Right renal pelvis (tissue), 4 donors: ENCODE results near the gene CDK14. TPM values are rescaled to one million over a fixed set of nuclear protein-coding genes. Genes with fewer than 3 reads are reported as not detected.

Source experiments
- DNase-seq, 4 donors: peaks; one replicate each; pipeline ENCODE4 v3.0.0-alpha.2; 2013; ENCODE audit warnings: low read depth in 4 of 4, low spot score in 3 of 4, missing footprints in 1 of 4
- polyA plus RNA-seq, 4 donors: library from polyadenylated mRNA; unstranded; fragments of 120-200 nt; gene quantifications; one replicate each; pipeline ENCODE4 v1.2.1, GENCODE V29; 2013; ENCODE audit not compliant: insufficient read length in 4 of 4

CDK14 gene
- polyA plus RNA-seq, 4 donors, result 30.3 to 39.1 (median 37.5) TPM

GRCh38 chr7:90982228-90982627 is 386.1 kb downstream of the CDK14 start:
- no peak for DNase-seq

GRCh38 chr7:90984692-90985091 is 388.6 kb downstream of the CDK14 start:
- DNase-seq, result no peak

- no peak for DNase-seq
Measured at GRCh38 chr7:90988516-90988915, 392.4 kb downstream of the CDK14 start.

- no peak for DNase-seq
Measured at GRCh38 chr7:90988996-90989765, 393.1 kb downstream of the CDK14 start.

GRCh38 chr7:90994121-90994520 is 398.0 kb downstream of the CDK14 start:
- no peak for DNase-seq

GRCh38 chr7:90994601-90995000 is 398.5 kb downstream of the CDK14 start:
- DNase-seq, result no peak

GRCh38 chr7:90995996-90996395 is 399.9 kb downstream of the CDK14 start:
- no peak for DNase-seq

- peak in 1 of 4 donors; percentile 8 for DNase-seq
Measured at GRCh38 chr7:90999989-91000979, 404.2 kb downstream of the CDK14 start.

- no peak for DNase-seq
Measured at GRCh38 chr7:91005024-91005423, 408.9 kb downstream of the CDK14 start.

- no peak for DNase-seq
Measured at GRCh38 chr7:91005841-91006240, 409.7 kb downstream of the CDK14 start.

- no peak for DNase-seq
Measured at GRCh38 chr7:91007371-91007770, 411.2 kb downstream of the CDK14 start.

- DNase-seq, result no peak
Measured at GRCh38 chr7:91013078-91013477, 417.0 kb downstream of the CDK14 start.

- no peak for DNase-seq
Measured at GRCh38 chr7:91019686-91020385, 423.7 kb downstream of the CDK14 start.

GRCh38 chr7:91020636-91021385 is 424.7 kb downstream of the CDK14 start:
- no peak for DNase-seq

- no peak for DNase-seq
Measured at GRCh38 chr7:91021956-91022355, 425.8 kb downstream of the CDK14 start.

- DNase-seq, result no peak
Measured at GRCh38 chr7:91025906-91026390, 429.8 kb downstream of the CDK14 start.

GRCh38 chr7:91029688-91030087 is 433.6 kb downstream of the CDK14 start:
- no peak for DNase-seq

GRCh38 chr7:91030680-91031380 is 434.7 kb downstream of the CDK14 start:
- no peak for DNase-seq

- no peak for DNase-seq
Measured at GRCh38 chr7:91031757-91032156, 435.6 kb downstream of the CDK14 start.
